K562 (cell line): ENCODE data around the gene ATXN2L. TPM values are rescaled to one million over a fixed set of nuclear protein-coding genes. Genes with fewer than 3 reads are reported as not detected.

Experiments
- BRD9 ChIP-seq: fragments of 450-650 bp; IDR thresholded peaks from 2 replicates; pipeline ENCODE4 v1.6.1; 2018; ENCODE audit warnings: low read depth; ENCODE audit not compliant: partially characterized antibody
- FOXJ3 ChIP-seq: sonication (generic); formaldehyde crosslinking; IDR thresholded peaks from 2 replicates; pipeline ENCODE4 v1.4.0; 2020; ENCODE audit warnings: mild to moderate bottlenecking, missing genetic modification reagents
- MXI1 ChIP-seq: IDR thresholded peaks from 2 replicates; pipeline ENCODE4 v1.6.1; 2011; ENCODE audit warnings: low read depth, mild to moderate bottlenecking, improper control_type of control experiment, low read length
- NFE2 ChIP-seq: IDR thresholded peaks from 2 replicates; pipeline ENCODE4 v1.6.1; 2014; ENCODE audit warnings: antibody characterized with exemption, low read depth
- NFIX ChIP-seq: fragments of 250-450 bp; sonication (Bioruptor Pico); IDR thresholded peaks from 2 replicates; pipeline ENCODE4 v1.4.0; 2020; ENCODE audit warnings: low read depth, mild to moderate bottlenecking, moderate library complexity
- NFRKB ChIP-seq: fragments of 450-650 bp; IDR thresholded peaks from 2 replicates; pipeline ENCODE4 v1.6.1; 2016; ENCODE audit warnings: low read depth
- NFYB ChIP-seq: IDR thresholded peaks from 2 replicates; pipeline ENCODE4 v1.6.1; 2011; ENCODE audit warnings: mild to moderate bottlenecking, moderate library complexity; ENCODE audit not compliant: insufficient read length; ENCODE audit errors: extremely low read depth
- SNAPC5 ChIP-seq: fragments of 250-450 bp; sonication (Bioruptor Pico); IDR thresholded peaks from 2 replicates; pipeline ENCODE4 v1.8.0; 2021; ENCODE audit warnings: moderate library complexity, mild to moderate bottlenecking, inconsistent platforms
- ZNF75A ChIP-seq: fragments of 450-650 bp; formaldehyde crosslinking; IDR thresholded peaks from 2 replicates; pipeline ENCODE4 v1.4.0; 2020; ENCODE audit warnings: mild to moderate bottlenecking
- ZSCAN29 ChIP-seq: fragments of 450-650 bp; IDR thresholded peaks from 2 replicates; pipeline ENCODE4 v1.6.1; 2017
- polyA plus RNA-seq, 8 experiments: library from polyadenylated mRNA; depleted of rRNA in 4 of 8; stranded (reverse) in 5 of 8; unstranded in 3 of 8; fragments of >200 nt; fragmentation: Nextera tagmentation in 2 of 8; fragmentation: Illumina TruSeq in 1 of 8; extraction: Ambion mirVana in 2 of 8; extraction: Trizol in 1 of 8; gene quantifications; 2 replicates each; pipeline versions ENCODE4 v1.2.1 to v1.2.3, GENCODE V29; 2011 to 2014; ENCODE audit warnings: inconsistent platforms in 1 of 8, missing spikeins in 1 of 8
- total RNA-seq, 7 experiments: library from RNA; depleted of rRNA in 6 of 7; stranded (reverse); fragments of >200 nt in 6 of 7; fragmentation: Illumina TruSeq in 2 of 7; extraction: Trizol in 2 of 7; gene quantifications; 2 replicates each; pipeline versions ENCODE4 v1.2.1 to v1.2.3, GENCODE V29; 2011 to 2021; ENCODE audit warnings: low replicate concordance in 1 of 7
- TF ChIP-seq, protein P1 (sequence below), 2 experiments: fragments of 450-650 bp; formaldehyde crosslinking in 1 of 2; IDR thresholded peaks; 2 replicates each; pipeline versions ENCODE4 v1.4.0 to v1.6.1; 2014 to 2020; ENCODE audit warnings: mild to moderate bottlenecking in 2 of 2, borderline replicate concordance in 1 of 2, low read depth in 1 of 2
- TF ChIP-seq, protein P2 (sequence below), 2 experiments: fragments of 200-800 bp in 1 of 2; sonication (Bioruptor generic) in 1 of 2; sonication (generic) in 1 of 2; formaldehyde crosslinking in 1 of 2; IDR thresholded peaks in 1 of 2; conservative IDR thresholded peaks in 1 of 2; 2 replicates each; pipeline versions ENCODE4 v1.5.0 to v1.6.1; 2016 to 2020; ENCODE audit warnings: missing compliant biosample characterization in 1 of 2, missing genetic modification characterization in 1 of 2, missing genetic modification reagents in 1 of 2
- TF ChIP-seq, protein P3 (sequence below): fragments of 250-450 bp; sonication (Bioruptor Pico); IDR thresholded peaks from 2 replicates; pipeline ENCODE4 v1.4.0; 2020; ENCODE audit warnings: mild to moderate bottlenecking, moderate library complexity

Gene ATXN2L
- total and polyA plus RNA-seq, 9 of the 15 experiments (the other 6 are each of a cell fraction or from before 2014, with no cell fraction given) = 3.8 to 280 (median 37.2) TPM

DNA sequence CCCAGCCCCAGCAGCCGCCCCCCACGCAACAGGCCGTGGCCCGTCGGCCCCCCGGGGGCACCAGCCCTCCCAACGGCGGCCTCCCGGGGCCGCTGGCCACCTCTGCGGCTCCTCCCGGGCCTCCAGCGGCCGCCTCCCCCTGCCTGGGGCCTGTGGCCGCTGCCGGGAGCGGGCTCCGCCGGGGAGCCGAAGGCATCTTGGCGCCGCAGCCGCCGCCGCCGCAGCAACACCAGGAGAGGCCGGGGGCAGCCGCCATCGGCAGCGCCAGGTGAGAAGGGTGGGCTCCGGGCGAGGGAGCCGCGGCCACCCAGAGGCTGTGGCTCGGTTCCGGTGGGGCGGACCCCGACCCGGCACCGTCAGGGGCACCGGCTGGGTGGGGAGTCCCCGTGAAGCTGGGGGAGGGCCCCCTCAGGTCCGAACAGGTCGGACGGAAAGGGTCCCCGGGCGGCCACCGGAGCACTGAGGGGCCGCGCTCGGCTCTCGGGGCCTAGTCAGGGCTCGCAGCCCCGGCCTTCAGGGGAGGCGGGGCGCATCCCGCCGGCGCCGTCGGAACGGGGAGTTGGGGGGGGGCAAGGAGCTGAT, 583 bp downstream of the ATXN2L start (continued):
- TF ChIP-seq, protein P1, sequence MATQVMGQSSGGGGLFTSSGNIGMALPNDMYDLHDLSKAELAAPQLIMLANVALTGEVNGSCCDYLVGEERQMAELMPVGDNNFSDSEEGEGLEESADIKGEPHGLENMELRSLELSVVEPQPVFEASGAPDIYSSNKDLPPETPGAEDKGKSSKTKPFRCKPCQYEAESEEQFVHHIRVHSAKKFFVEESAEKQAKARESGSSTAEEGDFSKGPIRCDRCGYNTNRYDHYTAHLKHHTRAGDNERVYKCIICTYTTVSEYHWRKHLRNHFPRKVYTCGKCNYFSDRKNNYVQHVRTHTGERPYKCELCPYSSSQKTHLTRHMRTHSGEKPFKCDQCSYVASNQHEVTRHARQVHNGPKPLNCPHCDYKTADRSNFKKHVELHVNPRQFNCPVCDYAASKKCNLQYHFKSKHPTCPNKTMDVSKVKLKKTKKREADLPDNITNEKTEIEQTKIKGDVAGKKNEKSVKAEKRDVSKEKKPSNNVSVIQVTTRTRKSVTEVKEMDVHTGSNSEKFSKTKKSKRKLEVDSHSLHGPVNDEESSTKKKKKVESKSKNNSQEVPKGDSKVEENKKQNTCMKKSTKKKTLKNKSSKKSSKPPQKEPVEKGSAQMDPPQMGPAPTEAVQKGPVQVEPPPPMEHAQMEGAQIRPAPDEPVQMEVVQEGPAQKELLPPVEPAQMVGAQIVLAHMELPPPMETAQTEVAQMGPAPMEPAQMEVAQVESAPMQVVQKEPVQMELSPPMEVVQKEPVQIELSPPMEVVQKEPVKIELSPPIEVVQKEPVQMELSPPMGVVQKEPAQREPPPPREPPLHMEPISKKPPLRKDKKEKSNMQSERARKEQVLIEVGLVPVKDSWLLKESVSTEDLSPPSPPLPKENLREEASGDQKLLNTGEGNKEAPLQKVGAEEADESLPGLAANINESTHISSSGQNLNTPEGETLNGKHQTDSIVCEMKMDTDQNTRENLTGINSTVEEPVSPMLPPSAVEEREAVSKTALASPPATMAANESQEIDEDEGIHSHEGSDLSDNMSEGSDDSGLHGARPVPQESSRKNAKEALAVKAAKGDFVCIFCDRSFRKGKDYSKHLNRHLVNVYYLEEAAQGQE (IDR thresholded peaks at IDR 0.05; ENCODE audit: borderline replicate concordance) = no peak
- TF ChIP-seq, protein P1 (CRISPR knock-in tag; IDR thresholded peaks at IDR 0.05; ENCODE audit: low read depth) = no peak
- TF ChIP-seq NFRKB = peak; percentile 70; the same call in 1 of the 2 replicates
- TF ChIP-seq NFIX (CRISPR knock-in tag) = no peak
- no peak for TF ChIP-seq BRD9
- no peak for TF ChIP-seq FOXJ3
- TF ChIP-seq, protein P2, sequence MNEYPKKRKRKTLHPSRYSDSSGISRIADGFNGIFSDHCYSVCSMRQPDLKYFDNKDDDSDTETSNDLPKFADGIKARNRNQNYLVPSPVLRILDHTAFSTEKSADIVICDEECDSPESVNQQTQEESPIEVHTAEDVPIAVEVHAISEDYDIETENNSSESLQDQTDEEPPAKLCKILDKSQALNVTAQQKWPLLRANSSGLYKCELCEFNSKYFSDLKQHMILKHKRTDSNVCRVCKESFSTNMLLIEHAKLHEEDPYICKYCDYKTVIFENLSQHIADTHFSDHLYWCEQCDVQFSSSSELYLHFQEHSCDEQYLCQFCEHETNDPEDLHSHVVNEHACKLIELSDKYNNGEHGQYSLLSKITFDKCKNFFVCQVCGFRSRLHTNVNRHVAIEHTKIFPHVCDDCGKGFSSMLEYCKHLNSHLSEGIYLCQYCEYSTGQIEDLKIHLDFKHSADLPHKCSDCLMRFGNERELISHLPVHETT (CRISPR knock-in tag; conservative IDR thresholded peaks at IDR 0.05 in 1 of 2, IDR thresholded peaks at IDR 0.05 in 1 of 2) = peak; percentile 87 to 89
- TF ChIP-seq MXI1 = no peak
- TF ChIP-seq SNAPC5 (CRISPR knock-in tag) = no peak
- TF ChIP-seq NFYB = no peak
- no peak for TF ChIP-seq NFE2
- TF ChIP-seq, protein P3, sequence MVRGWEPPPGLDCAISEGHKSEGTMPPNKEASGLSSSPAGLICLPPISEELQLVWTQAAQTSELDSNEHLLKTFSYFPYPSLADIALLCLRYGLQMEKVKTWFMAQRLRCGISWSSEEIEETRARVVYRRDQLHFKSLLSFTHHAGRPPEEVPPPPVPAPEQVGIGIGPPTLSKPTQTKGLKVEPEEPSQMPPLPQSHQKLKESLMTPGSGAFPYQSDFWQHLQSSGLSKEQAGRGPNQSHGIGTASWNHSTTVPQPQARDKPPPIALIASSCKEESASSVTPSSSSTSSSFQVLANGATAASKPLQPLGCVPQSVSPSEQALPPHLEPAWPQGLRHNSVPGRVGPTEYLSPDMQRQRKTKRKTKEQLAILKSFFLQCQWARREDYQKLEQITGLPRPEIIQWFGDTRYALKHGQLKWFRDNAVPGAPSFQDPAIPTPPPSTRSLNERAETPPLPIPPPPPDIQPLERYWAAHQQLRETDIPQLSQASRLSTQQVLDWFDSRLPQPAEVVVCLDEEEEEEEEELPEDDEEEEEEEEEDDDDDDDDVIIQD (CRISPR knock-in tag) = no peak
- TF ChIP-seq ZNF75A (CRISPR knock-in tag) = no peak
- TF ChIP-seq ZSCAN29 = no peak
